HEK293 (cell line): ENCODE measurements around the gene LMO7.

Experiments
- CTCF ChIA-PET: fragments of 350-600 bp; formaldehyde crosslinking; extraction: SDS; loops from one replicate; lab custom pipeline; 2021; ENCODE audit warnings: antibody characterized with exemption; lab: Yijun Ruan, JAX
- POLR2A ChIA-PET: fragments of 300-600 bp; formaldehyde crosslinking; extraction: SDS; loops from one replicate; lab custom pipeline; 2020; ENCODE audit warnings: antibody characterized with exemption, inconsistent platforms; lab: Yijun Ruan, JAX
- H3K27ac ChIP-seq: fragments of 200-500 bp; sonication (Bioruptor generic); 2 replicates; pipeline ENCODE4 v1.5.1; 2014; ENCODE audit warnings: low read depth, low read length, control low read depth, inconsistent platforms; ENCODE audit errors: extremely low read depth
- H3K36me3 ChIP-seq, 2 experiments: fragments of 200-500 bp in 1 of 2; sonication (Bioruptor generic) in 1 of 2; 1 replicate in 1 of 2; 2 replicates in 1 of 2; pipeline ENCODE4 v1.5.1; 2014 to 2017; ENCODE audit warnings: inconsistent platforms in 2 of 2, low read length in 2 of 2; ENCODE audit not compliant: control insufficient read depth in 2 of 2, insufficient read depth in 1 of 2
- H3K4me1 ChIP-seq: fragments of 200-500 bp; sonication (Bioruptor generic); 2 replicates; pipeline ENCODE4 v1.5.1; 2014; ENCODE audit warnings: mild to moderate bottlenecking, low read length, inconsistent platforms; ENCODE audit not compliant: control insufficient read depth, insufficient read depth
- H3K4me3 ChIP-seq: 2 replicates; pipeline ENCODE4 v1.5.1; 2011; ENCODE audit warnings: low read depth, mild to moderate bottlenecking, control low read depth, low read length, moderate library complexity
- H3K9me3 ChIP-seq: fragments of 200-500 bp; sonication (Bioruptor generic); 2 replicates; pipeline ENCODE4 v1.5.1; 2014; ENCODE audit warnings: low read depth, low read length, inconsistent platforms; ENCODE audit not compliant: control insufficient read depth, insufficient read depth
- GLI2 ChIP-seq: fragments of 450-650 bp; formaldehyde crosslinking; IDR thresholded peaks from 2 replicates; pipeline ENCODE4; 2017; ENCODE audit warnings: missing biosample characterization, missing genetic modification characterization, low read depth, borderline replicate concordance
- GLIS1 ChIP-seq: fragments of 450-650 bp; formaldehyde crosslinking; IDR thresholded peaks from 2 replicates; pipeline ENCODE4 v1.5.1; 2016; ENCODE audit warnings: missing biosample characterization, missing genetic modification characterization
- HOXC10 ChIP-seq: sonication (generic); formaldehyde crosslinking; IDR thresholded peaks from 2 replicates; pipeline ENCODE4 v1.8.1; 2023; ENCODE audit warnings: mild to moderate bottlenecking, missing genetic modification reagents
- IKZF3 ChIP-seq: fragments of 450-650 bp; IDR thresholded peaks from 2 replicates; pipeline ENCODE4 v1.5.0; 2018; ENCODE audit warnings: missing biosample characterization, mild to moderate bottlenecking, missing genetic modification characterization, moderate library complexity
- KLF1 ChIP-seq: fragments of 450-650 bp; formaldehyde crosslinking; IDR thresholded peaks from 2 replicates; pipeline ENCODE4 v1.5.1; 2016; ENCODE audit warnings: missing biosample characterization, missing genetic modification characterization
- KLF9 ChIP-seq: fragments of 450-650 bp; formaldehyde crosslinking; IDR thresholded peaks from 2 replicates; pipeline ENCODE4 v1.5.1; 2016; ENCODE audit warnings: missing biosample characterization, missing genetic modification characterization, low read depth
- MEIS1 ChIP-seq: sonication (generic); formaldehyde crosslinking; IDR thresholded peaks from 2 replicates; pipeline ENCODE4 v1.8.1; 2022; ENCODE audit warnings: missing genetic modification reagents, mild to moderate bottlenecking, borderline replicate concordance
- RBAK ChIP-seq: fragments of 450-650 bp; formaldehyde crosslinking; IDR thresholded peaks from 2 replicates; pipeline ENCODE4 v1.5.1; 2016; ENCODE audit warnings: missing biosample characterization, missing genetic modification characterization
- SP3 ChIP-seq: fragments of 450-650 bp; formaldehyde crosslinking; IDR thresholded peaks from 2 replicates; pipeline ENCODE4 v1.5.1; 2016; ENCODE audit warnings: missing biosample characterization, missing genetic modification characterization
- TCF7L2 ChIP-seq: IDR thresholded peaks from 2 replicates; pipeline ENCODE4 v1.6.1; 2011; ENCODE audit warnings: low read depth, mild to moderate bottlenecking, inconsistent platforms, low read length, moderate library complexity, borderline replicate concordance
- ZBTB7A ChIP-seq: fragments of 450-650 bp; formaldehyde crosslinking; IDR thresholded peaks from 2 replicates; pipeline ENCODE4 v1.5.1; 2016; ENCODE audit warnings: low read depth, missing biosample characterization, missing genetic modification characterization
- ZFHX2 ChIP-seq: fragments of 450-650 bp; formaldehyde crosslinking; conservative IDR thresholded peaks from 2 replicates; pipeline ENCODE4 v1.5.1; 2016; ENCODE audit warnings: missing biosample characterization, missing genetic modification characterization
- ZNF174 ChIP-seq: fragments of 450-650 bp; formaldehyde crosslinking; IDR thresholded peaks from 2 replicates; pipeline ENCODE4 v1.5.0; 2017; ENCODE audit warnings: missing biosample characterization, mild to moderate bottlenecking, missing genetic modification characterization
- ZNF19 ChIP-seq: fragments of 450-650 bp; formaldehyde crosslinking; IDR thresholded peaks from 2 replicates; pipeline ENCODE4; 2016; ENCODE audit warnings: missing biosample characterization, missing genetic modification characterization, low read depth
- ZNF248 ChIP-seq: fragments of 450-650 bp; formaldehyde crosslinking; IDR thresholded peaks from 2 replicates; pipeline ENCODE4 v1.5.1; 2017; ENCODE audit warnings: missing biosample characterization, missing genetic modification characterization
- ZNF311 ChIP-seq: fragments of 450-650 bp; formaldehyde crosslinking; IDR thresholded peaks from 2 replicates; pipeline ENCODE4 v1.5.1; 2017; ENCODE audit warnings: missing biosample characterization, missing genetic modification characterization, borderline replicate concordance
- ZNF341 ChIP-seq: fragments of 450-650 bp; formaldehyde crosslinking; IDR thresholded peaks from 2 replicates; pipeline ENCODE4; 2016; ENCODE audit warnings: low read depth, missing biosample characterization, missing genetic modification characterization
- ZNF350 ChIP-seq: fragments of 450-650 bp; formaldehyde crosslinking; IDR thresholded peaks from 2 replicates; pipeline ENCODE4 v1.5.0; 2017; ENCODE audit warnings: missing biosample characterization, mild to moderate bottlenecking, missing genetic modification characterization
- ZNF514 ChIP-seq: fragments of 450-650 bp; formaldehyde crosslinking; IDR thresholded peaks from 2 replicates; pipeline ENCODE4 v1.5.1; 2016; ENCODE audit warnings: missing biosample characterization, missing genetic modification characterization
- ZNF561 ChIP-seq: fragments of 450-650 bp; IDR thresholded peaks from 2 replicates; pipeline ENCODE4 v1.5.1; 2018; ENCODE audit warnings: missing biosample characterization, missing genetic modification characterization, borderline replicate concordance
- ZNF626 ChIP-seq: fragments of 450-650 bp; sonication (Bioruptor Pico); formaldehyde crosslinking; IDR thresholded peaks from 2 replicates; pipeline ENCODE4 v1.5.1; 2018; ENCODE audit warnings: missing biosample characterization, missing genetic modification characterization, inconsistent platforms
- ZNF660 ChIP-seq: fragments of 450-650 bp; IDR thresholded peaks from 2 replicates; pipeline ENCODE4 v1.5.1; 2018; ENCODE audit warnings: missing biosample characterization, mild to moderate bottlenecking, missing genetic modification characterization
- ZNF776 ChIP-seq: fragments of 450-650 bp; formaldehyde crosslinking; IDR thresholded peaks from 2 replicates; pipeline ENCODE4 v1.5.0; 2017; ENCODE audit warnings: missing biosample characterization, missing genetic modification characterization, borderline replicate concordance
- ZNF830 ChIP-seq: fragments of 450-650 bp; IDR thresholded peaks from 2 replicates; pipeline ENCODE4 v1.5.0; 2018; ENCODE audit warnings: missing biosample characterization, missing genetic modification characterization, low read depth, mild to moderate bottlenecking, moderate library complexity
- TF ChIP-seq, protein P1 (sequence below): fragments of 450-650 bp; formaldehyde crosslinking; IDR thresholded peaks from 2 replicates; pipeline ENCODE4; 2016; ENCODE audit warnings: missing biosample characterization, missing genetic modification characterization
- TF ChIP-seq, protein P2 (sequence below): fragments of 450-650 bp; formaldehyde crosslinking; IDR thresholded peaks from 2 replicates; pipeline ENCODE4 v1.5.0; 2017; ENCODE audit warnings: missing biosample characterization, missing genetic modification characterization, borderline replicate concordance
- TF ChIP-seq, protein P3 (sequence below): fragments of 450-650 bp; formaldehyde crosslinking; IDR thresholded peaks from 2 replicates; pipeline ENCODE4 v1.5.1; 2016; ENCODE audit warnings: missing biosample characterization, missing genetic modification characterization

Gene LMO7

DNA sequence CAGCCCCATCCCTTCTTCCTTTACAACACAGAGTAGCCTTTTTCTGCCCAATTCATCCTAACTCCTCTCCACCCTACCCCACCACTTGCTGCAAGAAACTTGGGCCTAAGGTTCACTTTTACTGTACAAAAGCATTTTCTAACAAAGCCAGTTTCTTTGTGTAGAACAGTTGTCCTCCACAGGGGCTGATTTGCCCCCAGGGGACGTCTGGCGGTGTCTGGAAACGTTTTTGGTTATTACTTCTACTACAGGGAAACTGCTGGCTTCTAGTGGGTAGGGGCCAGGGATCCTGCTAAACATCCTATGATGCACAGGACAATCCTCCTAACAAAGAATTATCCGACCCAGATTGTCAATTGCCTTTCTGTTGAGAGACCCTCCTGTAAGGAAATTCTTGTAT, 7.3 kb upstream of the LMO7 start:
- Histone ChIP-seq H3K9me3 (no peaks in the 10 kb centered on the region), H3K4me3 (no peak overlapping the region), H3K4me1 (no peaks in the 10 kb centered on the region), H3K36me3 (peaks cover 0 to 7% of the 10 kb centered on the region in 2 experiments; a peak in 1 of 3 replicates)
- CTCF ChIA-PET = no interaction called here
- TF ChIP-seq ZNF830 (no peak), ZNF626 (tag by site-specific recombination) (no peak)
- TF ChIP-seq, protein P1, sequence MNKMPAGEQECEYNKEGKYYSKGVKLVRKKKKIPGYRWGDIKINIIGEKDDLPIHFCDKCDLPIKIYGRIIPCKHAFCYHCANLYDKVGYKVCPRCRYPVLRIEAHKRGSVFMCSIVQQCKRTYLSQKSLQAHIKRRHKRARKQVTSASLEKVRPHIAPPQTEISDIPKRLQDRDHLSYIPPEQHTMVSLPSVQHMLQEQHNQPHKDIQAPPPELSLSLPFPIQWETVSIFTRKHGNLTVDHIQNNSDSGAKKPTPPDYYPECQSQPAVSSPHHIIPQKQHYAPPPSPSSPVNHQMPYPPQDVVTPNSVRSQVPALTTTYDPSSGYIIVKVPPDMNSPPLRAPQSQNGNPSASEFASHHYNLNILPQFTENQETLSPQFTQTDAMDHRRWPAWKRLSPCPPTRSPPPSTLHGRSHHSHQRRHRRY (tag by site-specific recombination) = no peak
- TF ChIP-seq, all 188 proteins: peak for 0
- POLR2A ChIA-PET = no interaction called here
- H3K27ac ChIP-seq = no peak overlapping the region

DNA sequence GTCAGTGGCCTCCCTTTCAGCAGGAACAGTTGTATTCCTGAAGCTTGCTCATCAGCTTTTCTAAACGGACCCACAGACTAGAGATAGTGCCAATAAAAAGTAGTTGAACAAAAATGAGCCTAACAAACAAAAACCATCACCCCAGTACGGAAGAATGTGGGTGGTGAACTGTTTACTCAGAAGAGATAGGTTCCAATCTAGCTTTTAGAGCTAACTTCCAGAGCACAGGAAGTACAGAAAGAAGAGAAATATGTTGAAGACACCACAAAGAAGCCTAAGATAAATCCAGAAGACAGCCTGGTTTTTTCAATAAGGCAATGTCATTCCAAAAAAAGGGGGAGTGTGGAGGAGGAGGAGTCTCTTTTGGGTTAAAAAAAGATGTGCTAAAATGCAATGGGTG, 2.8 kb upstream of the LMO7 start:
- CTCF ChIA-PET = interaction anchor here (1.5 kb wide), 1 partner anchor 12 kb away, joined by 3 read pairs; no protein-coding TSS in a partner anchor
- no peak overlapping the region for H3K27ac ChIP-seq
- POLR2A ChIA-PET = no interaction called here
- no peaks in the 10 kb centered on the region for H3K9me3 ChIP-seq
- no peak for TF ChIP-seq ZBTB7A (tag by site-specific recombination)
- TF ChIP-seq ZNF626 (tag by site-specific recombination) = no peak
- TF ChIP-seq RBAK = no peak
- no peak for TF ChIP-seq HOXC10 (CRISPR knock-in tag)
- TF ChIP-seq GLI2 (tag by site-specific recombination) = no peak
- no peak for TF ChIP-seq ZNF660 (tag by site-specific recombination)
- TF ChIP-seq ZNF776 (tag by site-specific recombination) = no peak
- no peak for TF ChIP-seq TCF7L2
- TF ChIP-seq, protein P2, sequence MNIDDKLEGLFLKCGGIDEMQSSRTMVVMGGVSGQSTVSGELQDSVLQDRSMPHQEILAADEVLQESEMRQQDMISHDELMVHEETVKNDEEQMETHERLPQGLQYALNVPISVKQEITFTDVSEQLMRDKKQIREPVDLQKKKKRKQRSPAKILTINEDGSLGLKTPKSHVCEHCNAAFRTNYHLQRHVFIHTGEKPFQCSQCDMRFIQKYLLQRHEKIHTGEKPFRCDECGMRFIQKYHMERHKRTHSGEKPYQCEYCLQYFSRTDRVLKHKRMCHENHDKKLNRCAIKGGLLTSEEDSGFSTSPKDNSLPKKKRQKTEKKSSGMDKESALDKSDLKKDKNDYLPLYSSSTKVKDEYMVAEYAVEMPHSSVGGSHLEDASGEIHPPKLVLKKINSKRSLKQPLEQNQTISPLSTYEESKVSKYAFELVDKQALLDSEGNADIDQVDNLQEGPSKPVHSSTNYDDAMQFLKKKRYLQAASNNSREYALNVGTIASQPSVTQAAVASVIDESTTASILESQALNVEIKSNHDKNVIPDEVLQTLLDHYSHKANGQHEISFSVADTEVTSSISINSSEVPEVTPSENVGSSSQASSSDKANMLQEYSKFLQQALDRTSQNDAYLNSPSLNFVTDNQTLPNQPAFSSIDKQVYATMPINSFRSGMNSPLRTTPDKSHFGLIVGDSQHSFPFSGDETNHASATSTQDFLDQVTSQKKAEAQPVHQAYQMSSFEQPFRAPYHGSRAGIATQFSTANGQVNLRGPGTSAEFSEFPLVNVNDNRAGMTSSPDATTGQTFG = no peak
- TF ChIP-seq ZNF174 (tag by site-specific recombination) = no peak
- no peak for TF ChIP-seq SP3 (tag by site-specific recombination)
- no peak for TF ChIP-seq ZNF248 (tag by site-specific recombination)
- TF ChIP-seq ZNF350 = no peak
- TF ChIP-seq IKZF3 (tag by site-specific recombination) = no peak
- no peak for TF ChIP-seq ZNF19 (tag by site-specific recombination)
- H3K4me3 ChIP-seq = no peak overlapping the region
- H3K36me3 ChIP-seq = no peaks in the 10 kb centered on the region
- H3K4me1 ChIP-seq = no peaks in the 10 kb centered on the region

DNA sequence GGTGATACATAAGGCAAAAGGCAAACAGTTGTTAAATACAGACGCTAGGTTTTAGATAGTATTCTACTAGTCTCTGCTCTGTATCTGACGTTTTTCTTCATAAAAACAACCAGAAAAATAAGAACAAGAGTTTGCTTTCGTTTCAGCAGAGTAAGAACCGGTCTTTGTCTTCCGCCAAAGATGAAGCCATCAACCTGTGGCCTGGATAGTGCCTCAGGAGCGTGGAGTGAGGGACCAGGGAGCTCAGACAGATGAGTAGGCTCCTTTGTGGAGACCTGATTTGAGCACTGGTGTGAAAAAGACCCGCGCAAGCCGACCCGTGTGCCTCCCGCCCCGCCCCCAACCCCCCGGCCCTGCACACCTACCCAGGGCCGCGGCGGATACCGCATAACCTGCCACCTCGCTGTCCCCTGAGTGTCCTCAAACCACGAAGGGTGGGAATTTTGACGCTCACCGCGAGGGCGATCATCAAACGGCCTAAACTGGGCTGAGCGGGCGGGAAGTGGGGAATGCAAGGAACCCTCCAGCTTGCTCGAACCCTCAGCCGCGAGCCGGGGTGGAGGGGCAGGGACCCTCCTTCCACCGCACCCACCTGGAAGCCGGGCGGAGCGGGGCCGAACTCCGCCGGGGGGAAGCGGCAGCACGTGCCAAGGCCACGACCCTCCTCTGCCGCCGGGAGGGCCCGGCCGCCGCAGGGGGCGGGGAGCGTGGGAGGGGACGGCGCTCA, 866 bp upstream of the LMO7 start:
- ChIA-PET CTCF (interaction anchor here (0.5 to 0.6 kb wide), 2 partner anchors 70 to 152 kb away, joined by 3 read pairs; no protein-coding TSS in a partner anchor), POLR2A (no interaction called here)
- TF ChIP-seq ZBTB7A (tag by site-specific recombination) = no peak
- TF ChIP-seq GLIS1 (tag by site-specific recombination) = peak; percentile 82
- TF ChIP-seq ZNF311 (tag by site-specific recombination) = no peak
- no peak for TF ChIP-seq ZNF514 (tag by site-specific recombination)
- 0 out of 2 replicates have a peak, but pooled peaks have one; percentile 21 for TF ChIP-seq KLF1 (tag by site-specific recombination)
- TF ChIP-seq, protein P3, sequence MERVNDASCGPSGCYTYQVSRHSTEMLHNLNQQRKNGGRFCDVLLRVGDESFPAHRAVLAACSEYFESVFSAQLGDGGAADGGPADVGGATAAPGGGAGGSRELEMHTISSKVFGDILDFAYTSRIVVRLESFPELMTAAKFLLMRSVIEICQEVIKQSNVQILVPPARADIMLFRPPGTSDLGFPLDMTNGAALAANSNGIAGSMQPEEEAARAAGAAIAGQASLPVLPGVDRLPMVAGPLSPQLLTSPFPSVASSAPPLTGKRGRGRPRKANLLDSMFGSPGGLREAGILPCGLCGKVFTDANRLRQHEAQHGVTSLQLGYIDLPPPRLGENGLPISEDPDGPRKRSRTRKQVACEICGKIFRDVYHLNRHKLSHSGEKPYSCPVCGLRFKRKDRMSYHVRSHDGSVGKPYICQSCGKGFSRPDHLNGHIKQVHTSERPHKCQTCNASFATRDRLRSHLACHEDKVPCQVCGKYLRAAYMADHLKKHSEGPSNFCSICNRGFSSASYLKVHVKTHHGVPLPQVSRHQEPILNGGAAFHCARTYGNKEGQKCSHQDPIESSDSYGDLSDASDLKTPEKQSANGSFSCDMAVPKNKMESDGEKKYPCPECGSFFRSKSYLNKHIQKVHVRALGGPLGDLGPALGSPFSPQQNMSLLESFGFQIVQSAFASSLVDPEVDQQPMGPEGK (tag by site-specific recombination) = peak; percentile 30; the same call in 1 of the 2 replicates
- peak; percentile 64 for TF ChIP-seq ZFHX2
- no peak for TF ChIP-seq MEIS1
- TF ChIP-seq ZNF561 = peak; percentile 83; the same call in 1 of the 2 replicates
- TF ChIP-seq KLF9 (tag by site-specific recombination) = peak; percentile 48
- TF ChIP-seq ZNF341 (tag by site-specific recombination) = no peak

More for the DNA sequence above, 866 bp upstream of the LMO7 start:
- H3K4me3 ChIP-seq = peak overlapping the region; percentile 55
- H3K36me3 ChIP-seq = no peaks in the 10 kb centered on the region
- no peaks in the 10 kb centered on the region for H3K9me3 ChIP-seq
- H3K4me1 ChIP-seq = no peaks in the 10 kb centered on the region
- no peak overlapping the region; the same call in 1 of the 2 replicates for H3K27ac ChIP-seq
